Astrocyte (in vitro differentiated cells and primary cell): ENCODE results near the gene FAM117A. TPM values are rescaled to one million over a fixed set of nuclear protein-coding genes. Genes with fewer than 3 reads are reported as not detected.

Experiments used
- DNase-seq: peaks from one replicate; pipeline ENCODE4 v3.0.0-alpha.2; 2010; ENCODE audit warnings: low read depth
- FAIRE-seq: peaks from 2 replicates; lab custom pipeline; 2011; peaks lifted over from hg19 to GRCh38; lab: Jason Lieb, UNC
- H2AFZ ChIP-seq: 2 replicates; pipeline ENCODE4 v1.6.0; 2012; ENCODE audit warnings: low read depth, low read length, inconsistent platforms
- H3K27ac ChIP-seq: 2 replicates; pipeline ENCODE4 v1.5.1; 2011; ENCODE audit warnings: low read depth, low read length, inconsistent platforms
- H3K27me3 ChIP-seq: 2 replicates; pipeline ENCODE4 v1.6.0; 2011; ENCODE audit warnings: low read length, inconsistent platforms; ENCODE audit not compliant: insufficient read depth
- H3K36me3 ChIP-seq: 2 replicates; pipeline ENCODE4 v1.5.1; 2011; ENCODE audit warnings: low read length, inconsistent platforms; ENCODE audit not compliant: insufficient read depth
- H3K4me1 ChIP-seq: 2 replicates; pipeline ENCODE4 v1.5.1; 2011; ENCODE audit warnings: low read length, inconsistent platforms; ENCODE audit not compliant: insufficient read depth
- H3K4me2 ChIP-seq: 2 replicates; pipeline ENCODE4 v1.6.0; 2012; ENCODE audit warnings: low read length, inconsistent platforms
- H3K4me3 ChIP-seq: 2 replicates; pipeline ENCODE4 v1.5.1; 2011; ENCODE audit warnings: low read depth, mild to moderate bottlenecking, low read length, inconsistent platforms; ENCODE audit not compliant: insufficient read depth
- H3K79me2 ChIP-seq: 2 replicates; pipeline ENCODE4 v1.6.0; 2012; ENCODE audit warnings: mild to moderate bottlenecking, low read length, inconsistent platforms; ENCODE audit not compliant: insufficient read depth
- H3K9ac ChIP-seq: 2 replicates; pipeline ENCODE4 v1.6.0; 2012; ENCODE audit warnings: mild to moderate bottlenecking, low read length, inconsistent platforms
- H3K9me3 ChIP-seq: 2 replicates; pipeline ENCODE4 v1.5.1; 2012; ENCODE audit warnings: low read depth, mild to moderate bottlenecking, low read length, inconsistent platforms; ENCODE audit not compliant: insufficient read depth
- H4K20me1 ChIP-seq: 2 replicates; pipeline ENCODE4 v1.6.0; 2012; ENCODE audit warnings: low read length, inconsistent platforms; ENCODE audit not compliant: insufficient read depth
- H3K27ac Mint-ChIP-seq: one replicate; pipeline ENCODE4 v1.8.0; 2021; ENCODE audit warnings: mild to moderate bottlenecking, mixed read lengths; ENCODE audit not compliant: unreplicated experiment
- H3K27me3 Mint-ChIP-seq: one replicate; pipeline ENCODE4 v1.8.0; 2021; ENCODE audit warnings: low read depth, mixed read lengths; ENCODE audit not compliant: unreplicated experiment
- H3K36me3 Mint-ChIP-seq: one replicate; pipeline ENCODE4 v1.8.0; 2021; ENCODE audit warnings: low read depth, mixed read lengths; ENCODE audit not compliant: unreplicated experiment
- H3K4me1 Mint-ChIP-seq: one replicate; pipeline ENCODE4 v1.8.0; 2021; ENCODE audit warnings: low read depth, mixed read lengths; ENCODE audit not compliant: unreplicated experiment
- H3K4me3 Mint-ChIP-seq: one replicate; pipeline ENCODE4 v1.8.0; 2021; ENCODE audit warnings: mild to moderate bottlenecking, moderate library complexity, mixed read lengths; ENCODE audit not compliant: unreplicated experiment
- H3K9me3 Mint-ChIP-seq: one replicate; pipeline ENCODE4 v1.8.0; 2021; ENCODE audit warnings: mild to moderate bottlenecking, mixed read lengths; ENCODE audit not compliant: unreplicated experiment
- CTCF ChIP-seq: IDR thresholded peaks from 2 replicates; pipeline ENCODE4 v1.5.1; 2011; ENCODE audit warnings: low read depth, mild to moderate bottlenecking, inconsistent platforms, low read length, moderate library complexity; ENCODE audit not compliant: insufficient read depth
- EZH2 ChIP-seq: IDR thresholded peaks from 2 replicates; pipeline ENCODE4 v1.6.1; 2012; ENCODE audit warnings: mild to moderate bottlenecking, low read length, inconsistent platforms; ENCODE audit not compliant: insufficient read depth
- total RNA-seq: library from RNA; stranded (reverse); gene quantifications from 2 replicates; pipeline ENCODE4 v1.2.1, GENCODE V29; 2021

The FAM117A gene
- total RNA-seq, 1 donor from 2014 or later, result 8.0 TPM

- Mint-ChIP-seq H3K27ac (peak within 1 kb of the TSS; percentile 99), H3K9me3 (no peaks in the 10 kb centered on the region), H3K4me1 (peaks cover 8% of the 10 kb centered on the region), H3K27me3 (no peaks in the 10 kb centered on the region), H3K4me3 (peak within 1 kb of the TSS; percentile 93), H3K36me3 (peaks cover 4% of the 10 kb centered on the region)
- Histone ChIP-seq H3K9me3 (no peaks in the 10 kb centered on the region), H3K36me3 (no peaks in the 10 kb centered on the region), H3K9ac (peak within 1 kb of the TSS; percentile 93), H3K79me2 (peaks cover 41% of the 10 kb centered on the region), H3K4me1 (peaks cover 10% of the 10 kb centered on the region), H3K4me3 (peak within 1 kb of the TSS; percentile 74), H3K27ac (peak within 1 kb of the TSS; percentile 88), H2AFZ (peak within 1 kb of the TSS; percentile 57), H3K4me2 (peak within 1 kb of the TSS; percentile 85), H4K20me1 (peaks cover 31% of the 10 kb centered on the region), H3K27me3 (peaks cover 8% of the 10 kb centered on the region)
- FAIRE-seq (no peak), DNase-seq (peak; percentile 100)
- TF ChIP-seq EZH2 (no peak), CTCF (no peak)
Measured at GRCh38 chr17:49677933-49678847, 85.7 kb downstream of the FAM117A start, which contains the start of gene SPOP. Gene SPOP (minus strand): TSS chr17:49678097. CDS start chr17:49622810, 55,287 bp downstream.

GRCh38 chr17:49677134-49677932, 86.6 kb downstream of the FAM117A start:
- peak overlapping the region; percentile 88 for H3K27ac ChIP-seq
- peaks cover 3% of the 10 kb centered on the region for H3K27me3 ChIP-seq
- H3K4me3 ChIP-seq, result peak overlapping the region; percentile 74
- peak overlapping the region; percentile 93 for H3K4me3 Mint-ChIP-seq
- no peaks in the 10 kb centered on the region for H3K36me3 ChIP-seq
- FAIRE-seq, result no peak
- H3K9me3 Mint-ChIP-seq, result no peaks in the 10 kb centered on the region
- H3K4me1 Mint-ChIP-seq, result peaks cover 8% of the 10 kb centered on the region
- peak overlapping the region; percentile 57 for H2AFZ ChIP-seq
- peaks cover 4% of the 10 kb centered on the region for H3K36me3 Mint-ChIP-seq
- no peaks in the 10 kb centered on the region for H3K9me3 ChIP-seq
- H3K27me3 Mint-ChIP-seq, result no peaks in the 10 kb centered on the region
- TF ChIP-seq CTCF (no peak), EZH2 (no peak)
- peaks cover 48% of the 10 kb centered on the region for H3K79me2 ChIP-seq
- H3K4me2 ChIP-seq, result peak overlapping the region; percentile 85
- peak; percentile 72 for DNase-seq
- H3K4me1 ChIP-seq, result peaks cover 10% of the 10 kb centered on the region
- peak overlapping the region; percentile 93 for H3K9ac ChIP-seq
- H4K20me1 ChIP-seq, result peaks cover 37% of the 10 kb centered on the region
- H3K27ac Mint-ChIP-seq, result peak overlapping the region; percentile 99
